Measurements from ENCODE around the gene PTTG1IP2. TPM values are rescaled to one million over a fixed set of nuclear protein-coding genes. Genes with fewer than 3 reads are reported as not detected.

The PTTG1IP2 gene
- total RNA-seq, 4 donors from 2014 or later, result not detected

GRCh38 chr7:90518630-90519029 is 49.2 kb downstream of the PTTG1IP2 start:
- DNase-seq, result no peak
- Histone ChIP-seq H3K9me3 (no peaks in the 10 kb centered on the region), H3K27me3 (no peaks in the 10 kb centered on the region), H3K4me3 (no peak overlapping the region), H3K27ac (no peak overlapping the region), H3K4me1 (no peaks in the 10 kb centered on the region), H3K36me3 (no peaks in the 10 kb centered on the region)
- TF ChIP-seq CTCF (IDR thresholded peaks at IDR 0.05), result no peak
- TF ChIP-seq POLR2A (IDR thresholded peaks at IDR 0.05), result no peak

- H3K27ac ChIP-seq, result no peak overlapping the region
- no peaks in the 10 kb centered on the region for H3K4me1 ChIP-seq
- H3K4me3 ChIP-seq, result no peak overlapping the region
- no peak for DNase-seq
- H3K36me3 ChIP-seq, result no peaks in the 10 kb centered on the region
- H3K9me3 ChIP-seq, result no peaks in the 10 kb centered on the region
- no peak for TF ChIP-seq CTCF (IDR thresholded peaks at IDR 0.05)
- no peak for TF ChIP-seq POLR2A (IDR thresholded peaks at IDR 0.05)
- no peaks in the 10 kb centered on the region for H3K27me3 ChIP-seq
Measured at GRCh38 chr7:90520484-90520883, 51.0 kb downstream of the PTTG1IP2 start.

- H3K27ac ChIP-seq, result no peak overlapping the region
- no peaks in the 10 kb centered on the region for H3K36me3 ChIP-seq
- H3K9me3 ChIP-seq, result no peaks in the 10 kb centered on the region
- no peaks in the 10 kb centered on the region for H3K4me1 ChIP-seq
- TF ChIP-seq CTCF (IDR thresholded peaks at IDR 0.05) (no peak), POLR2A (IDR thresholded peaks at IDR 0.05) (no peak)
- no peak overlapping the region for H3K4me3 ChIP-seq
- H3K27me3 ChIP-seq, result no peaks in the 10 kb centered on the region
- no peak for DNase-seq
Measured at GRCh38 chr7:90530263-90530662, 60.8 kb downstream of the PTTG1IP2 start.

- DNase-seq, result no peak
- no peak overlapping the region for H3K4me3 ChIP-seq
- H3K36me3 ChIP-seq, result no peaks in the 10 kb centered on the region
- no peak overlapping the region for H3K27ac ChIP-seq
- TF ChIP-seq CTCF (IDR thresholded peaks at IDR 0.05) (no peak), POLR2A (IDR thresholded peaks at IDR 0.05) (no peak)
- no peaks in the 10 kb centered on the region for H3K9me3 ChIP-seq
- H3K4me1 ChIP-seq, result no peaks in the 10 kb centered on the region
- H3K27me3 ChIP-seq, result no peaks in the 10 kb centered on the region
Measured at GRCh38 chr7:90532231-90532929, 62.9 kb downstream of the PTTG1IP2 start.

- no peaks in the 10 kb centered on the region for H3K9me3 ChIP-seq
- H3K27me3 ChIP-seq, result no peaks in the 10 kb centered on the region
- TF ChIP-seq CTCF (IDR thresholded peaks at IDR 0.05) (no peak), POLR2A (IDR thresholded peaks at IDR 0.05) (no peak)
- no peaks in the 10 kb centered on the region for H3K4me1 ChIP-seq
- H3K36me3 ChIP-seq, result no peaks in the 10 kb centered on the region
- no peak overlapping the region for H3K27ac ChIP-seq
- DNase-seq, result no peak
- H3K4me3 ChIP-seq, result no peak overlapping the region
Measured at GRCh38 chr7:90536449-90536848, 67.0 kb downstream of the PTTG1IP2 start.

GRCh38 chr7:90538405-90538804 is 69.0 kb downstream of the PTTG1IP2 start:
- H3K36me3 ChIP-seq, result no peaks in the 10 kb centered on the region
- H3K9me3 ChIP-seq, result no peaks in the 10 kb centered on the region
- no peaks in the 10 kb centered on the region for H3K4me1 ChIP-seq
- no peaks in the 10 kb centered on the region for H3K27me3 ChIP-seq
- no peak overlapping the region for H3K4me3 ChIP-seq
- TF ChIP-seq POLR2A (IDR thresholded peaks at IDR 0.05), result no peak
- TF ChIP-seq CTCF (IDR thresholded peaks at IDR 0.05), result no peak
- DNase-seq, result no peak
- no peak overlapping the region for H3K27ac ChIP-seq
